ENCODE data around the gene BORCS5.

BORCS5 gene

GRCh38 chr12:12365931-12366431 lies 9.1 kb downstream of the BORCS5 start:
- peak; percentile 51 for DNase-seq (ENCODE audit: low read depth)
- TF ChIP-seq CTCF (IDR thresholded peaks at IDR 0.05; ENCODE audit: low read length, missing control alignments), result no peak
- no peak overlapping the region for H3K4me3 ChIP-seq (replicated peaks; ENCODE audit: low read depth, low read length)

- H3K4me3 ChIP-seq (replicated peaks; ENCODE audit: low read depth, low read length), result no peak overlapping the region
- DNase-seq (ENCODE audit: low read depth), result no peak
- TF ChIP-seq CTCF (IDR thresholded peaks at IDR 0.05; ENCODE audit: low read length, missing control alignments), result no peak
These were observed 10.0 kb downstream of the BORCS5 start for GRCh38 chr12:12366701-12367481.

- no peak overlapping the region for H3K4me3 ChIP-seq (replicated peaks; ENCODE audit: low read depth, low read length)
- no peak for TF ChIP-seq CTCF (IDR thresholded peaks at IDR 0.05; ENCODE audit: low read length, missing control alignments)
- no peak for DNase-seq (ENCODE audit: low read depth)
These were observed 10.7 kb downstream of the BORCS5 start for GRCh38 chr12:12367482-12367998.

- no peak overlapping the region for H3K4me3 ChIP-seq (replicated peaks; ENCODE audit: low read depth, low read length)
- TF ChIP-seq CTCF (IDR thresholded peaks at IDR 0.05; ENCODE audit: low read length, missing control alignments), result no peak
- no peak for DNase-seq (ENCODE audit: low read depth)
These were observed 16.3 kb downstream of the BORCS5 start for GRCh38 chr12:12372946-12373722.

GRCh38 chr12:12376646-12377448 lies 20.0 kb downstream of the BORCS5 start:
- peak; percentile 58 for TF ChIP-seq CTCF (IDR thresholded peaks at IDR 0.05; ENCODE audit: low read length, missing control alignments)
- no peak overlapping the region for H3K4me3 ChIP-seq (replicated peaks; ENCODE audit: low read depth, low read length)
- DNase-seq (ENCODE audit: low read depth), result peak; percentile 90

GRCh38 chr12:12378616-12379015 lies 21.7 kb downstream of the BORCS5 start:
- DNase-seq (ENCODE audit: low read depth), result no peak
- no peak for TF ChIP-seq CTCF (IDR thresholded peaks at IDR 0.05; ENCODE audit: low read length, missing control alignments)
- H3K4me3 ChIP-seq (replicated peaks; ENCODE audit: low read depth, low read length), result no peak overlapping the region

Measured in fibroblast of pulmonary artery (primary cell).